HG02840 (cell line): ENCODE measurements around the gene COL6A2.

Experiments
- ATAC-seq: cut with Tn5 transposase; IDR thresholded peaks from one replicate; pipeline ENCODE4 v1.9.1; 2021; ENCODE audit warnings: mild to moderate bottlenecking, moderate library complexity, moderate number of reproducible peaks; ENCODE audit not compliant: unreplicated experiment, low FRiP score

The COL6A2 gene

GRCh38 chr21:46151989-46152926, 54.3 kb downstream of the COL6A2 start:
- ATAC-seq: no peak

- no peak for ATAC-seq
These were observed 55.0 kb downstream of the COL6A2 start for GRCh38 chr21:46152927-46153246.

- ATAC-seq: no peak
These were observed 55.6 kb downstream of the COL6A2 start for GRCh38 chr21:46153247-46154154.

- no peak for ATAC-seq
These were observed 56.4 kb downstream of the COL6A2 start for GRCh38 chr21:46154155-46154954.

GRCh38 chr21:46154955-46155513, 57.1 kb downstream of the COL6A2 start:
- ATAC-seq: no peak

GRCh38 chr21:46155514-46156377, 57.8 kb downstream of the COL6A2 start, which contains the start of gene FTCD:
Gene FTCD (minus strand): TSS chr21:46155579. CDS start chr21:46155523, 56 bp downstream.
- no peak for ATAC-seq

- no peak for ATAC-seq
These were observed 58.4 kb downstream of the COL6A2 start for GRCh38 chr21:46156378-46156645.

GRCh38 chr21:46156678-46157077, 58.8 kb downstream of the COL6A2 start:
- ATAC-seq: no peak

GRCh38 chr21:46157396-46157986, 59.6 kb downstream of the COL6A2 start:
- ATAC-seq: no peak

- no peak for ATAC-seq
These were observed 60.1 kb downstream of the COL6A2 start for GRCh38 chr21:46157987-46158451.

- ATAC-seq: no peak
These were observed 60.9 kb downstream of the COL6A2 start for GRCh38 chr21:46158666-46159300.

GRCh38 chr21:46159390-46159789, 61.5 kb downstream of the COL6A2 start:
- ATAC-seq: no peak

GRCh38 chr21:46159841-46160656, 62.1 kb downstream of the COL6A2 start:
- no peak for ATAC-seq

- no peak for ATAC-seq
These were observed 62.7 kb downstream of the COL6A2 start for GRCh38 chr21:46160657-46160906.

GRCh38 chr21:46160907-46161632, 63.2 kb downstream of the COL6A2 start:
- no peak for ATAC-seq

GRCh38 chr21:46161633-46162592, 64.0 kb downstream of the COL6A2 start:
- ATAC-seq: no peak
